Activated naive CD4-positive, alpha-beta T cell treated with anti-CD3 and anti-CD28 coated beads, Interleukin-2, amount 50 U/mL, for 24 hours (primary cell): ENCODE measurements around the gene CTLA4.

Experiments used
- H3K27ac Mint-ChIP-seq: one replicate; pipeline ENCODE4 v1.8.0; 2021; ENCODE audit warnings: mild to moderate bottlenecking, mixed read lengths
- H3K27me3 Mint-ChIP-seq: one replicate; pipeline ENCODE4 v1.8.0; 2021; ENCODE audit warnings: mixed read lengths
- H3K36me3 Mint-ChIP-seq: one replicate; pipeline ENCODE4 v1.8.0; 2021; ENCODE audit warnings: mixed read lengths
- H3K4me1 Mint-ChIP-seq: one replicate; pipeline ENCODE4 v1.8.0; 2021; ENCODE audit warnings: mixed read lengths
- H3K4me3 Mint-ChIP-seq: one replicate; pipeline ENCODE4 v1.8.0; 2021; ENCODE audit warnings: mild to moderate bottlenecking, mixed read lengths
- H3K9me3 Mint-ChIP-seq: one replicate; pipeline ENCODE4 v1.8.0; 2021; ENCODE audit warnings: mixed read lengths

The CTLA4 gene

DNA sequence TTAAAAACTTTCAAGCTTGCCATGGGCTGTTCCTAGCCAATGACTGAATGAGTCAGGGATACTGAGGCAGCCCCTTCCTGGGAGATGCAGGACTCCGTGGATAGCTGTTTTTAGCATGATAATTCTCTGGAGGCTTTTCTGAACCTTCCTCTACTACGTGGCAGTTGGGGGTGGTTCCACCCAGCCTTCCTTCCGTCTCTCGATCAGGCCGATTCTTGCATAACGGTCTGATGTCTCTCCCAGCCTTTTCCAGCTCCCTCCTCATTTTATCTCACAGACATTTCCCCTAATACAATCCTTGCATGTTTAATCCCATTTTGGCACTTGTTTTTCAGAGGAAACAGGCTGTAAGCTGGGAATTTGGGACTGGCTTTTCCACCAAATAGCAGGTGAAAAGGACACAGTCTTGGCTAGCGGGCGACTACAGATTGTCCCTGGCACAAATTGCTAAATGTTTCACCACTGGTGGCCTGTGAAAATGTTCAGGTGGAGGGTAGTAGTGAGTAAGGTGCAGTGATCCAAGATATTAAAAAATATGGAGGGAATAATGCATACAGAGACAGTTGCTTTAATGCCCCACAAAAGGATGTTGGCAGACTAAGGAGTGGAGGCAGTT, 21.0 kb upstream of the CTLA4 start:
- no peaks in the 10 kb centered on the region for H3K27me3 Mint-ChIP-seq
- H3K9me3 Mint-ChIP-seq, result peaks cover 7% of the 10 kb centered on the region
- H3K4me1 Mint-ChIP-seq, result peaks cover 14% of the 10 kb centered on the region
- peaks cover 2% of the 10 kb centered on the region for H3K36me3 Mint-ChIP-seq
- H3K4me3 Mint-ChIP-seq, result no peak overlapping the region
- H3K27ac Mint-ChIP-seq, result no peak overlapping the region

DNA sequence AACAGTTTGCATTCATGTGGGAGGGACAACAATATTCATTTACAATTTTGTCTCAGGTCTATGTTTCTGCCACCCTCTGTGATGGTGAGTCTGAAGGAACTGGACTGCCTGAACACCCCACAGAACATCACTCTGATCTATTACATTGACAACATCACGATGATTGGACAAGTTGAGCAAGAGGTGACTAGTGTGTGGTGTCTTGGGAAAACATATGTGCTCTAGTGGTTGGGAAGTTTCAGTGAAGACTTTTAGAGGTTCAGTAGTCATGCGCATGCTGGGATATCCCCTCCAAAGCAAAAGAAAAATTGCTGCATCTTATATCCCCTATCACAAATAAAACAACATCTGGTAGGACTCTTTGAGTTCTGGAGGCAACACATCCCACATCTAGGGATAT, 18.6 kb upstream of the CTLA4 start:
- no peak overlapping the region for H3K27ac Mint-ChIP-seq
- H3K9me3 Mint-ChIP-seq, result peaks cover 7% of the 10 kb centered on the region
- H3K27me3 Mint-ChIP-seq, result no peaks in the 10 kb centered on the region
- peaks cover 39% of the 10 kb centered on the region for H3K4me1 Mint-ChIP-seq
- H3K4me3 Mint-ChIP-seq, result no peak overlapping the region
- peaks cover 2% of the 10 kb centered on the region for H3K36me3 Mint-ChIP-seq

DNA sequence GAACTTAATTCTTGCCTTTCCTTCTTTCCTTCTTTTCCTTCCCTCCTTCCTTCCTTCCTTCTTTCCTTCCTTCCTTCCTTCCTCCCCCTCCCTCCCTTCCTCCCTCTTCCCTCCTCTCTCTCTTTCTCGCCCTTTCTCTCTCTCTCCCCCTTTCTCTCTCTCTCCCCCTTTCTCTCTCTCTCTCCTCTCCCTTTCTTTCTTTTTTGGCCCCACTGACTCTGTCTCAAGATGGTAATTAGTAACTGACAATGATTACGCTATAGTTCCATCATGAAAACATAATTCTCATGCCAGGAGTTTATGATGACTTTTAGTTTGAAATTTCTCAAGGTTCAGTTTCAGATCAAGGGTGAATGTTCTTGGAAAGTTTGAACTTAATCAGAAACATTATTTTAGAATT, 14.8 kb upstream of the CTLA4 start:
- peaks cover 60% of the 10 kb centered on the region for H3K4me1 Mint-ChIP-seq
- peaks cover 7% of the 10 kb centered on the region for H3K9me3 Mint-ChIP-seq
- H3K4me3 Mint-ChIP-seq, result peak overlapping the region; percentile 63
- H3K27me3 Mint-ChIP-seq, result no peaks in the 10 kb centered on the region
- H3K36me3 Mint-ChIP-seq, result no peaks in the 10 kb centered on the region
- peak overlapping the region; percentile 97 for H3K27ac Mint-ChIP-seq

DNA sequence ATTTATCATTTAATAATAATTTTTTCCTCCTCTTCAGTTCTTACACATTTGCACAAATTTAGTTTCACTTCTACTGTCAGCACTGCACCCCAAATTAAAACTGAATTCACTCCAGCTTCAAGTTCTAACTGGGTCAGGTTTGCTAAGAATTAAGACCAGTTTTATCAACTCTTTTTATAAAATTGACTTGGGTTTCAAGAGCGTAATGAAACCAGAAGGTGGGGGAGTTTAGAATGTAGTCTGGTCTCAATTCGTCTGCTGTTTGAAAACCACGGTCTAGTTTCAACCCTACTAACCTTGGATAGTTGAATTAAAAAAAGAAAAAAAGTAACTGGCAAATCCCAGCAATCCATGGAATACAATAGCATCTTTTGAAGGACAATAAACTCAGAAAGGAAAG, 14.3 kb upstream of the CTLA4 start:
- Mint-ChIP-seq H3K4me3 (peak overlapping the region; percentile 75), H3K4me1 (peaks cover 65% of the 10 kb centered on the region), H3K36me3 (no peaks in the 10 kb centered on the region)

DNA sequence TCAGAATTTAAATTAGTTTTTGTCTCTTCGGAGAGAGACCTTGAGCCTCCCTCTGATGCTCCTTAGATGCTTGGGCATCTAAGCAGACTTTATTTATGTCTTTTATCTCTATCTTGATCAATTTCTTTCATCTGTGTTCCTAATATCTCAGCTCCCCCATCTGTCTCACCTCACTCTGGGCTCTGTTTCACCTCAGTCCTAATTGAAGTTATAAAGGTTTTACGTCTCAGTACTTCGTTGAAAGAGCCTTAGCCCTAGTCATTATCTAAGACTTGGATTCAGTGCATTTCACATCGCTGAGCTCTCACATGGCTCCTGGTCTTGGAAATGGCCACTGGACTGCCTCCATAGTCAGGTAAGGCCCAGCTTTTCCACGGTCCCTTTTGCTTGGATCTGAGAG, 13.8 kb upstream of the CTLA4 start:
- H3K36me3 Mint-ChIP-seq, result no peaks in the 10 kb centered on the region
- peaks cover 69% of the 10 kb centered on the region for H3K4me1 Mint-ChIP-seq
- peak overlapping the region; percentile 75 for H3K4me3 Mint-ChIP-seq
- peaks cover 7% of the 10 kb centered on the region for H3K9me3 Mint-ChIP-seq
- H3K27ac Mint-ChIP-seq, result peak overlapping the region; percentile 98
- no peaks in the 10 kb centered on the region for H3K27me3 Mint-ChIP-seq

More for the DNA sequence above, 14.3 kb upstream of the CTLA4 start:
- Mint-ChIP-seq H3K9me3 (peaks cover 7% of the 10 kb centered on the region), H3K27me3 (no peaks in the 10 kb centered on the region), H3K27ac (peak overlapping the region; percentile 98)

DNA sequence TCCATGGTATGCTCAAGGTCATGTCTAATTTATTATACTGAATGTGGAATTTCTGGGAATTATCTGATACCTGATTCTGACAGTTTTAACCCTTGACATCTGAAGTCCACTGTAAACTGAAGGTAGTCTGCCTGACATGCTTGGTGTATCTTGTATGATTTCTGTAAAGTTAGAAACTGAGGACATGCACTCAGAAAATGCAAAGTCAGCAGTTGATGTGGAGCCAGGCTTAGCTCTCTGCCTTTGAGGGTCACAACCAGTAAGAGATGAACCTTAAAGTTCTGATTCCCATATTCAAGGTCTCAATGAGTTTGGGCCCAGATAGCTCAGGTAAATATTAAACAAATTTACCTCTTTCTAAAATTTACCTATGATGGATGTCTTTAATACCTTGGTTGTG, 12.3 kb upstream of the CTLA4 start:
- peaks cover 7% of the 10 kb centered on the region for H3K9me3 Mint-ChIP-seq
- peaks cover 79% of the 10 kb centered on the region for H3K4me1 Mint-ChIP-seq
- no peaks in the 10 kb centered on the region for H3K27me3 Mint-ChIP-seq
- H3K27ac Mint-ChIP-seq, result peak overlapping the region; percentile 4
- H3K4me3 Mint-ChIP-seq, result peak overlapping the region; percentile 15
- H3K36me3 Mint-ChIP-seq, result no peaks in the 10 kb centered on the region

DNA sequence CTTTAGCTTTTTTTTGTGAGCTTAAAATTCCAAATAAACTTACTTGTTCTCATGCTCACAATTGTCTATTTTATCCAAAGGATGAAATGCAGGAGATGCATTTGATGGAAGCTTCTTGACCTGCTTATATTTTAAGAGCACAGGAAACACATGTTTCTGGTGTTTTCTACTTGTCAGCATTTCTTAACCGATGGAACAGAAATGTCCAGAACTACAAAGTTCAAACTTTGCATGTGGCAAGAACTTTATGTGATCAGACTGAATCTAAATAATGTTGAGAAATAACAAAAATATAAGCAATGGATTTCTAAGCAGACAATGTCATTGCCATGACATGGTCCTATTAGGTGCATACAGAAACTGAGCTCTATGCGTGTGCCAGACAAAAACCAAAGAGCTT, 9.9 kb upstream of the CTLA4 start:
- Mint-ChIP-seq H3K36me3 (no peaks in the 10 kb centered on the region), H3K4me1 (peaks cover 83% of the 10 kb centered on the region), H3K9me3 (no peaks in the 10 kb centered on the region), H3K27me3 (no peaks in the 10 kb centered on the region), H3K4me3 (no peak overlapping the region), H3K27ac (peak overlapping the region; percentile 46)

DNA sequence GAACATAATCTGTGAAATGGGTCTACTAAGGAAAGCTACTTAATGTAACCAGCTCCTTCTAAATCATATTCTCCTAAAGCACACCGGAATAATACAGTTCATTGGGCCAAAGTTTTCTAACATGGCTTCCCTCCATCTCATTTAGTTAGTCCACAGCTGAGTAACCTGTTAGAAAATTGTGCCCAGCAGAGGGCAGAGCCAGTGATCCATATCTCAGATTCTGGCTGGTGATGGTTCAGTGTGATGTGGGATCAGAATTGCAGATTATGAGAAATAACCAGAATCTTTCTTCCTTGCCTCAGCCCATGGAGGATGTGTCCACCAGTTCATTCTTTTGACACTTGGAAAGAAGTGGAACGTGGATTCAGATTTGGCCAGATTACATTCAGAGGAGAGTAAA, 9.4 kb upstream of the CTLA4 start:
- Mint-ChIP-seq H3K36me3 (no peaks in the 10 kb centered on the region), H3K27me3 (no peaks in the 10 kb centered on the region), H3K4me3 (no peak overlapping the region), H3K9me3 (no peaks in the 10 kb centered on the region), H3K27ac (peak overlapping the region; percentile 46), H3K4me1 (peaks cover 80% of the 10 kb centered on the region)

DNA sequence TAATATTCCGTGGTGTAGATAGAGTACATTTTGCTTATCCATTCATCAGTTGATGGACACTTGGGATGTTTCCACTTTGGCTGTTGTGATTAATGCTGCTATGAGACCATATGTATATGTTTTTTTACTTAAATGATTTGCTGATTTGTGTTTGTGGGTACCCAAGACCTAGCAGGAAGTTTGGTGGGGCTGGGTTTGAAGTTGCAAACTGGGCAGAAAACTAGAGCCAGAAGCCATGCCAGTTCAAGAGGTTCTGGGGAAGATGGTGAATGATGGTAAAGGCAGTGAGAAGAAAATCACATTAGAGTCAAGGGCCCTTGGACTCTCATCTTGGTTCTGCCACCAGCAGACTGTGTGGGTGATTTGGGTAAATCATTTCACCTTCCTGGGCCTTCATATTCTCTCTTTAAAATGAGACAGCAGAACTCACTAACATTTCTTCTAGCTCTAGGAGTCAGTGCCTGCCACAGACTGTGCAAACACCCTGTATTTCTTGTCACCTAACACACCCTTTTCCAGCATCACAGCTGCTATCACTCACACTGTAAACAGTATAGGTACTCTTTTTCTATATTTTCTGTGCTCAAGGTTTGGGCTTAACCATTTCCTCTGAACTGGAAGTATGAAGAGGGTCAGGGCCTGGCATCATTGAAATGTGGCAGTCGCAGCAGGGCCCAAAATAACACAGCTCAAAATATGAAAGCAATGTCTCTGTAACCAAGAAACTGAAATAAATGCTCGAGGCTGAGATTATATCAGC, 8.4 kb upstream of the CTLA4 start:
- peaks cover 78% of the 10 kb centered on the region for H3K4me1 Mint-ChIP-seq
- H3K27ac Mint-ChIP-seq, result peak overlapping the region; percentile 60
- H3K36me3 Mint-ChIP-seq, result no peaks in the 10 kb centered on the region
- peaks cover 6% of the 10 kb centered on the region for H3K9me3 Mint-ChIP-seq
- H3K27me3 Mint-ChIP-seq, result no peaks in the 10 kb centered on the region
- peak overlapping the region; percentile 30 for H3K4me3 Mint-ChIP-seq

DNA sequence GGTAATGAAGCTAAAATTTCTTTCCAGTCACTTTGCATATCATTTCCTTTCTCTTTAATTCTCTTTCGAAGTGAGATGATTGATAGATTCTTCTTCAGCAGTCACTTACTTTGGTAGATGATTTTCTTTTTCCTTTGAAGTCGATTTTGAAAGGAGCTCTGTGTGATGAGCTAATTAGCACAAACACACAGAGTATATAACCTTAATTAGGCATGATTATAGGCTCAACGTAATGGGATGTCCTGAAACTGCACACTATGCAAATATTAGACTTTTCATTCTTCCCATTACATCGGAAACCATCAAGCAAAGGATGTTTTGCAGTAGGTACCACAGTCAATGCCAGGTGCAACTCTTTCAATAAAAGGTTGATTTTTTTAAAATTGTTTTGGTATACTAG, 6.4 kb upstream of the CTLA4 start:
- Mint-ChIP-seq H3K36me3 (no peaks in the 10 kb centered on the region), H3K27ac (peak overlapping the region; percentile 95), H3K4me1 (peaks cover 88% of the 10 kb centered on the region), H3K4me3 (peak overlapping the region; percentile 34), H3K9me3 (peaks cover 10% of the 10 kb centered on the region), H3K27me3 (no peaks in the 10 kb centered on the region)

DNA sequence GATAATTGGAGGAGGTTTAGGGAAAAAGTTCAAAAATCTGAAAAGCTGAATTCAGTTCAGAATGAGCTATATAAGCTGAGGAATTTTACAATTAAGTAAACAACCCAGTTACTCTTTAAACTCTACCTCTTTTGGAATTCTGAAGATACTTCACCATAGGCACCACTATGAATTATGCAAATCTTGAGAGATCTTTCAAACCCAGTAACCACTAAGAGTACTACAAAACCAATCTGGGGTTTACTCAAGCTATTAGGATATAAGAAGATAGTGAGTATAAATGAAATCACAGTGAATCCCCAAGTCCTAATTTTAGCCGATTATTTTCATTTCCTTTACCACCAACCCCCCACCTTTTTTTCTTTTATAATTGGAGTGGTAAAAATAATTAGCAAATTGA, 6.0 kb upstream of the CTLA4 start:
- H3K4me3 Mint-ChIP-seq, result peak overlapping the region; percentile 56

DNA sequence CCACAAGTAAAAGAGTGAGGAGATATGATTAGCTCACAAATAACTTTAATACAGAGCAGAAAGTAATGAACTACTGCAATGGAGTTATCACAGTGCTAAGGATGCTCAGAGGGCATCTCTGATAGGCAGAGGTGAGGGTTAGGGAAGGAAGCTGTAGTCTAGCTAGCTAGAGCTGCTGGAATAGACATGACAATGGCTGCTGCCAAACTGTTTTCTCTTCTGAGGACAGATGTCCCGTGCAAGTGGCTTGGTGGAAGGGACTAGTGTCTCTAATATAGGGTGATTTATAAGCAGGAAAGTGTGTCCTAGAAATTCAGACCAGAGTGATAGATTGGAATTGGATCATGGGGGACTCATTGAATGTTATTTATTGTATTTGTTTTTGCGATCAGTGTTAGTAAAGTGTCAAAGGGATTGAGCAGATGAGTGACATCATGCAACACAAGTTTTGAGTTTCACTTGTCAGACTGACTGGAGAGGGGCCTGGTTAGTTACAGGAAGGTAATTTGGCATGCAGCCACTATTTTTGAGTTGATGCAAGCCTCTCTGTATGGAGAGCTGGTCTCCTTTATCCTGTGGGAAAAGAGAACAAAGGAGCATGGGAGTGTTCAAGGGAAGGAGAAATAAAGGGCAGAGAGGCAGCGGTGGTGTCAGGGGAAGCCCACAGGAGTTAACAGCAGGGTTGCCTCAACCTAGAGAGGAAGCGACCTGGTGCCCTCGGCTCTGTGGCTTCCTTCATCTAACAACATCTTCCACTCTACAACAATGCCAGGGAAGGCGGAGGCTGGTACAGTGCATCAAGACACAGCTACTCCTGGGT, 1.9 kb downstream of the CTLA4 start:
- H3K4me1 Mint-ChIP-seq, result peaks cover 80% of the 10 kb centered on the region
- H3K27ac Mint-ChIP-seq, result peak overlapping the region; percentile 100
- H3K4me3 Mint-ChIP-seq, result peak overlapping the region; percentile 94
- H3K27me3 Mint-ChIP-seq, result no peaks in the 10 kb centered on the region
- H3K9me3 Mint-ChIP-seq, result peaks cover 2% of the 10 kb centered on the region
- H3K36me3 Mint-ChIP-seq, result peaks cover 30% of the 10 kb centered on the region

More for the DNA sequence above, 6.0 kb upstream of the CTLA4 start:
- Mint-ChIP-seq H3K27me3 (no peaks in the 10 kb centered on the region), H3K4me1 (peaks cover 88% of the 10 kb centered on the region), H3K36me3 (no peaks in the 10 kb centered on the region), H3K27ac (peak overlapping the region; percentile 95), H3K9me3 (peaks cover 10% of the 10 kb centered on the region)

DNA sequence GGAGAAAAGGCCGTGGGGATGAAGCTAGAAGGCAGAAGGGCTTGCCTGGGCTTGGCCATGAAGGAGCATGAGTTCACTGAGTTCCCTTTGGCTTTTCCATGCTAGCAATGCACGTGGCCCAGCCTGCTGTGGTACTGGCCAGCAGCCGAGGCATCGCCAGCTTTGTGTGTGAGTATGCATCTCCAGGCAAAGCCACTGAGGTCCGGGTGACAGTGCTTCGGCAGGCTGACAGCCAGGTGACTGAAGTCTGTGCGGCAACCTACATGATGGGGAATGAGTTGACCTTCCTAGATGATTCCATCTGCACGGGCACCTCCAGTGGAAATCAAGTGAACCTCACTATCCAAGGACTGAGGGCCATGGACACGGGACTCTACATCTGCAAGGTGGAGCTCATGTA, 2.9 kb downstream of the CTLA4 start:
- H3K27ac Mint-ChIP-seq, result peak overlapping the region; percentile 100

DNA sequence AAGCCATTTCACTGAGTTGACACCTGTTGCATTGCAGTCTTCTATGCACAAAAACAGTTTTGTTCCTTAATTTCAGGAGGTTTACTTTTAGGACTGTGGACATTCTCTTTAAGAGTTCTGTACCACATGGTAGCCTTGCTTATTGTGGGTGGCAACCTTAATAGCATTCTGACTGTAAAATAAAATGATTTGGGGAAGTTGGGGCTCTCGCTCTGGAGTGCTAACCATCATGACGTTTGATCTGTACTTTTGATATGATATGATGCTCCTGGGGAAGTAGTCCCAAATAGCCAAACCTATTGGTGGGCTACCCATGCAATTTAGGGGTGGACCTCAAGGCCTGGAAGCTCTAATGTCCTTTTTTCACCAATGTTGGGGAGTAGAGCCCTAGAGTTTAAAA, 3.4 kb downstream of the CTLA4 start:
- H3K4me1 Mint-ChIP-seq, result peaks cover 84% of the 10 kb centered on the region
- H3K36me3 Mint-ChIP-seq, result peaks cover 39% of the 10 kb centered on the region
- H3K27me3 Mint-ChIP-seq, result no peaks in the 10 kb centered on the region
- H3K4me3 Mint-ChIP-seq, result peak overlapping the region; percentile 94
- H3K27ac Mint-ChIP-seq, result peak overlapping the region; percentile 100
- H3K9me3 Mint-ChIP-seq, result no peaks in the 10 kb centered on the region

More for the DNA sequence above, 2.9 kb downstream of the CTLA4 start:
- Mint-ChIP-seq H3K36me3 (peaks cover 36% of the 10 kb centered on the region), H3K9me3 (no peaks in the 10 kb centered on the region), H3K4me1 (peaks cover 84% of the 10 kb centered on the region), H3K4me3 (peak overlapping the region; percentile 94), H3K27me3 (no peaks in the 10 kb centered on the region)

DNA sequence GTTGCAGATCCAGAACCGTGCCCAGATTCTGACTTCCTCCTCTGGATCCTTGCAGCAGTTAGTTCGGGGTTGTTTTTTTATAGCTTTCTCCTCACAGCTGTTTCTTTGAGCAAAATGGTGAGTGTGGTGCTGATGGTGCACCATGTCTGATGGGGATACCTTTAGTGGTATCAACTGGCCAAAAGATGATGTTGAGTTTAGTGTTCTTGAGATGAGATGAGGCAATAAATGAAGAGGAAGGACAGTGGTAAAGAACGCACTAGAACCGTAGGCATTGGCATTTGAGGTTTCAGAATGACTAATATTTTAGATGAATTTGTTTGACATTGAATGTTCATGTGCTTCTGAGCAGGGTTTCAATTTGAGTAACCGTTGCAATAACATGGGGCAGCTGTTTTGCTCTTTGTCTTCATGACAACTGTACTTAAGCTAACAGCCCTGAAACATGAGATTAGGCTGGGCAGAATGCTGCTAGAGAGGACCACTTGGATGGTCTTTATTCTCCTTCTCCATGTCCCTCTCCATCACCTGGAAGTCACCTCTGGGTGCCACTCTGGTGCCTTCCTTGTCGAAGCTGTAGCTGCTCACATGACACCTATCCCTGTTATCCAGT, 3.9 kb downstream of the CTLA4 start:
- Mint-ChIP-seq H3K4me1 (peaks cover 84% of the 10 kb centered on the region), H3K4me3 (peak overlapping the region; percentile 94), H3K9me3 (no peaks in the 10 kb centered on the region), H3K27me3 (no peaks in the 10 kb centered on the region), H3K27ac (peak overlapping the region; percentile 100), H3K36me3 (peaks cover 40% of the 10 kb centered on the region)
